Peyer's patch (tissue), 4 donors: Measurements from ENCODE around the gene MYBPC1.

Source experiments
- POLR2A ChIP-seq, 2 donors: fragments of 450-650 bp; IDR thresholded peaks; one replicate each; pipeline ENCODE4 v1.5.1; 2017; ENCODE audit warnings: antibody characterized with exemption in 2 of 2, mild to moderate bottlenecking in 2 of 2, moderate library complexity in 2 of 2
- TF ChIP-seq, protein P1 (sequence below), 6 experiments: fragments of 450-650 bp in 4 of 6; fragments of 200-600 bp in 2 of 6; sonication (generic) in 1 of 6; IDR thresholded peaks; one replicate each; pipeline ENCODE4 v1.5.1; 2017 to 2019; ENCODE audit warnings: antibody characterized with exemption in 6 of 6, mild to moderate bottlenecking in 3 of 6, moderate library complexity in 1 of 6

DNA sequence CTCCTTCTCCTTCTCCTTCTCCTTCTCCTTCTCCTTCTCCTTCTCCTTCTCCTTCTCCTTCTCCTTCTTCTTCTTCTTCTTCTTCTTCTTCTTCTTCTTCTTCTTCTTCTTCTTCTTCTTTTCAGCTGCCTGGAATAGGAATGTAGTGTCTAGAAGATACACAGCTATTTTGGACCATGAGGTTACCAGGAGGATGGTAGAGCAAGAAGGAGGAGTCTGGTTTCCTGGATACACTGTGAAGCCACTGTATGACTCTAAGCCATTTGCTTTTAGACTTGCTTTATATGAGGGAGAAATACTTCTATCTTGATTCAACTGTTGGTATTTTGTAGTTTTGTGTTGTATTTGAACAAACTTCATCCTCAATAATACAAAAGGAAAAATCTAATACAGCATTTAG is 3.0 kb upstream of the MYBPC1 start:
- TF ChIP-seq, protein P1, sequence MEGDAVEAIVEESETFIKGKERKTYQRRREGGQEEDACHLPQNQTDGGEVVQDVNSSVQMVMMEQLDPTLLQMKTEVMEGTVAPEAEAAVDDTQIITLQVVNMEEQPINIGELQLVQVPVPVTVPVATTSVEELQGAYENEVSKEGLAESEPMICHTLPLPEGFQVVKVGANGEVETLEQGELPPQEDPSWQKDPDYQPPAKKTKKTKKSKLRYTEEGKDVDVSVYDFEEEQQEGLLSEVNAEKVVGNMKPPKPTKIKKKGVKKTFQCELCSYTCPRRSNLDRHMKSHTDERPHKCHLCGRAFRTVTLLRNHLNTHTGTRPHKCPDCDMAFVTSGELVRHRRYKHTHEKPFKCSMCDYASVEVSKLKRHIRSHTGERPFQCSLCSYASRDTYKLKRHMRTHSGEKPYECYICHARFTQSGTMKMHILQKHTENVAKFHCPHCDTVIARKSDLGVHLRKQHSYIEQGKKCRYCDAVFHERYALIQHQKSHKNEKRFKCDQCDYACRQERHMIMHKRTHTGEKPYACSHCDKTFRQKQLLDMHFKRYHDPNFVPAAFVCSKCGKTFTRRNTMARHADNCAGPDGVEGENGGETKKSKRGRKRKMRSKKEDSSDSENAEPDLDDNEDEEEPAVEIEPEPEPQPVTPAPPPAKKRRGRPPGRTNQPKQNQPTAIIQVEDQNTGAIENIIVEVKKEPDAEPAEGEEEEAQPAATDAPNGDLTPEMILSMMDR (IDR thresholded peaks at IDR 0.05): no peak
- TF ChIP-seq POLR2A (IDR thresholded peaks at IDR 0.05): no peak
